ENCODE results near the gene MTARC2. TPM values are rescaled to one million over a fixed set of nuclear protein-coding genes. Genes with fewer than 3 reads are reported as not detected.

Gene MTARC2
- 6.0 and 6.1 TPM in 2 replicates for polyA plus RNA-seq (2012; rRNA removed)
- polyA plus RNA-seq (2012; cell fraction: cytosol; rRNA removed) = 4.2 and 4.4 TPM in 2 replicates
- polyA plus RNA-seq (2012; cell fraction: nucleus; rRNA removed) = 19.4 and 19.6 TPM in 2 replicates

- POLR2A ChIA-PET = interaction anchor here (0.8 to 2.0 kb wide), 2 partner anchors 15 to 38 kb away, joined by 3 to 5 read pairs; partner anchors contain the start of gene MTARC1
- WGBS (ENCODE audit: low lambda C conversion rate) = 3% methylated on average over 9 of the region's 77 CpGs
These were observed at the start of gene MTARC2 for GRCh38 chr1:220748089-220748934. Gene MTARC2 (plus strand): TSS chr1:220748322. CDS start chr1:220748532, 210 bp downstream.

More at GRCh38 chr1:220748089-220748934, at the start of gene MTARC2:
- Histone ChIP-seq H3K9me3 (no peaks in the 10 kb centered on the region), H3K4me2 (peak within 1 kb of the TSS; percentile 80), H3K9me2 (no peaks in the 10 kb centered on the region), H3K9ac (peak within 1 kb of the TSS; percentile 64), H3K79me2 (ENCODE audit: insufficient read depth) (peaks cover 9% of the 10 kb centered on the region; the same call in 1 of the 2 replicates), H3K36me3 (replicated peaks in 1 of 2; ENCODE audit: control insufficient read depth in 1 of 2, insufficient read depth in 2 of 2, low read length in 1 of 2) (no peaks in the 10 kb centered on the region), H3K27ac (ENCODE audit: low read depth in 2 of 2, low read length in 1 of 2) (peak within 1 kb of the TSS; percentile 43 to 78; a peak in 3 of 4 replicates), H4K20me1 (ENCODE audit: insufficient read depth) (no peaks in the 10 kb centered on the region), H3K4me3 (ENCODE audit: low read depth in 2 of 2, low read length in 1 of 2) (peak within 1 kb of the TSS; percentile 76 to 81), H2AFZ (ENCODE audit: low read depth) (peak within 1 kb of the TSS; percentile 86), H3F3A (replicated peaks; ENCODE audit: insufficient read depth) (no peaks in the 10 kb centered on the region), H3K4me1 (ENCODE audit: control insufficient read depth in 1 of 2, insufficient read depth in 2 of 2, low read depth in 1 of 2, low read length in 1 of 2) (peaks cover 5 to 16% of the 10 kb centered on the region in 2 experiments; a peak in 1 of 4 replicates), H3K27me3 (ENCODE audit: insufficient read depth) (no peaks in the 10 kb centered on the region)
- DNase-seq = peak; percentile 90
- TF ChIP-seq ZBTB33 (IDR thresholded peaks at IDR 0.05; ENCODE audit: borderline replicate concordance, low read depth) (no peak), CHD2 (IDR thresholded peaks at IDR 0.05; ENCODE audit: low read length, partially characterized antibody) (no peak), YY1 (IDR thresholded peaks at IDR 0.05; ENCODE audit: low read depth) (peak; percentile 65; the same call in 1 of the 2 replicates), POLR2AphosphoS5 (IDR thresholded peaks at IDR 0.05; ENCODE audit: low read depth, low read length) (peak; percentile 74), MEF2A (IDR thresholded peaks at IDR 0.05; ENCODE audit: borderline replicate concordance, low read depth) (no peak), RFX5 (IDR thresholded peaks at IDR 0.05; ENCODE audit: low read length) (no peak), EZH2phosphoT487 (IDR thresholded peaks at IDR 0.05; ENCODE audit: borderline replicate concordance, low read depth) (no peak), SMC3 (IDR thresholded peaks at IDR 0.05; ENCODE audit: low read depth, low read length) (no peak), RAD21 (IDR thresholded peaks at IDR 0.05; ENCODE audit: low read length) (0 out of 2 replicates have a peak, but pooled peaks have one; percentile 2), NRF1 (IDR thresholded peaks at IDR 0.05; ENCODE audit: low read depth, low read length) (no peak), EP300 (IDR thresholded peaks at IDR 0.05; ENCODE audit: borderline replicate concordance in 1 of 2, low read depth in 1 of 2, low read length in 1 of 2) (0 out of 4 replicates have a peak, but pooled peaks of 1 of the 2 experiments have one; percentile 5), FOSL2 (IDR thresholded peaks at IDR 0.05; ENCODE audit: borderline replicate concordance, low read depth) (no peak), TAF1 (IDR thresholded peaks at IDR 0.05; ENCODE audit: borderline replicate concordance, low read depth, low read length) (peak; percentile 26; the same call in 1 of the 2 replicates), MAX (IDR thresholded peaks at IDR 0.05; ENCODE audit: low read depth) (peak; percentile 35; the same call in 1 of the 2 replicates), MXI1 (IDR thresholded peaks at IDR 0.05; ENCODE audit: low read depth, low read length) (peak; percentile 78), USF1 (IDR thresholded peaks at IDR 0.05; ENCODE audit: borderline replicate concordance, low read depth) (0 out of 2 replicates have a peak, but pooled peaks have one; percentile 11), SIN3A (IDR thresholded peaks at IDR 0.05; ENCODE audit: borderline replicate concordance, low read depth, low read length) (0 out of 2 replicates have a peak, but pooled peaks have one; percentile 23), REST (IDR thresholded peaks at IDR 0.05; ENCODE audit: low read depth, low read length) (no peak)
- CTCF ChIA-PET = interaction anchor here (0.5 to 3.5 kb wide), 13 partner anchors 12 to 1300 kb away, joined by 3 to 31 read pairs (median 4); no protein-coding TSS in a partner anchor
